ENCODE measurements around the gene APOL1. TPM values are rescaled to one million over a fixed set of nuclear protein-coding genes. Genes with fewer than 3 reads are reported as not detected.
"Not testable (repeated sequence)": the region's sequence is repeated elsewhere in the genome, so short reads cannot be mapped to it uniquely, and the experiment has no call there.

APOL1 gene
- total RNA-seq, 6 experiments from 2014 or later = 0.55 to 6.2 (median 4.9) TPM

GRCh38 chr22:36244522-36245391 lies 8.2 kb upstream of the APOL1 start:
- Mint-ChIP-seq H3K27me3 (ENCODE audit: insufficient read depth) (peaks cover 2% of the 10 kb centered on the region), H3K4me1 (ENCODE audit: low read depth) (peaks cover 18% of the 10 kb centered on the region), H3K4me3 (no peak overlapping the region), H3K27ac (no peak overlapping the region), H3K36me3 (ENCODE audit: low read depth) (no peaks in the 10 kb centered on the region; the same call in none of the 2 replicates), H3K9me3 (no peaks in the 10 kb centered on the region)
- no peak for DNase-seq
- TF ChIP-seq CTCF (IDR thresholded peaks at IDR 0.05) = no peak

GRCh38 chr22:36245805-36246356 lies 7.1 kb upstream of the APOL1 start:
- Mint-ChIP-seq H3K27ac (no peak overlapping the region), H3K4me1 (ENCODE audit: low read depth) (peaks cover 16% of the 10 kb centered on the region), H3K27me3 (ENCODE audit: insufficient read depth) (peaks cover 5% of the 10 kb centered on the region), H3K9me3 (no peaks in the 10 kb centered on the region), H3K4me3 (no peak overlapping the region), H3K36me3 (ENCODE audit: low read depth) (peaks cover 4% of the 10 kb centered on the region)
- no peak for DNase-seq
- no peak for TF ChIP-seq CTCF (IDR thresholded peaks at IDR 0.05)

- peaks cover 7% of the 10 kb centered on the region for H3K27me3 Mint-ChIP-seq (ENCODE audit: insufficient read depth)
- no peaks in the 10 kb centered on the region for H3K9me3 Mint-ChIP-seq
- no peak overlapping the region for H3K27ac Mint-ChIP-seq
- DNase-seq = no peak
- no peak overlapping the region for H3K4me3 Mint-ChIP-seq
- peaks cover 16% of the 10 kb centered on the region for H3K4me1 Mint-ChIP-seq (ENCODE audit: low read depth)
- no peak for TF ChIP-seq CTCF (IDR thresholded peaks at IDR 0.05)
- H3K36me3 Mint-ChIP-seq (ENCODE audit: low read depth) = peaks cover 4% of the 10 kb centered on the region
Observed at GRCh38 chr22:36246718-36247117, 6.2 kb upstream of the APOL1 start.

- no peak overlapping the region for H3K27ac Mint-ChIP-seq
- no peak overlapping the region for H3K4me3 Mint-ChIP-seq
Observed at GRCh38 chr22:36247955-36248354, 5.0 kb upstream of the APOL1 start.

GRCh38 chr22:36249160-36249559 lies 3.8 kb upstream of the APOL1 start:
- Mint-ChIP-seq H3K4me3 (no peak overlapping the region), H3K36me3 (ENCODE audit: low read depth) (peaks cover 4% of the 10 kb centered on the region), H3K27me3 (ENCODE audit: insufficient read depth) (peaks cover 7% of the 10 kb centered on the region), H3K4me1 (ENCODE audit: low read depth) (peaks cover 33% of the 10 kb centered on the region), H3K9me3 (no peaks in the 10 kb centered on the region), H3K27ac (no peak overlapping the region)
- no peak for TF ChIP-seq CTCF (IDR thresholded peaks at IDR 0.05)
- no peak for DNase-seq

More at GRCh38 chr22:36247955-36248354, 5.0 kb upstream of the APOL1 start:
- TF ChIP-seq CTCF (IDR thresholded peaks at IDR 0.05) = no peak
- Mint-ChIP-seq H3K4me1 (ENCODE audit: low read depth) (peaks cover 21% of the 10 kb centered on the region), H3K27me3 (ENCODE audit: insufficient read depth) (peaks cover 7% of the 10 kb centered on the region), H3K36me3 (ENCODE audit: low read depth) (peaks cover 4% of the 10 kb centered on the region), H3K9me3 (no peaks in the 10 kb centered on the region)
- no peak for DNase-seq

GRCh38 chr22:36250292-36250960 lies 2.5 kb upstream of the APOL1 start:
- H3K9me3 Mint-ChIP-seq; H3K36me3 Mint-ChIP-seq (ENCODE audit: low read depth); H3K27ac Mint-ChIP-seq; H3K4me3 Mint-ChIP-seq; DNase-seq; H3K27me3 Mint-ChIP-seq (ENCODE audit: insufficient read depth): not testable (repeated sequence)
- H3K4me1 Mint-ChIP-seq (ENCODE audit: low read depth) = peaks cover 24% of the 10 kb centered on the region

GRCh38 chr22:36251979-36252608 lies 839 bp upstream of the APOL1 start:
- not testable (repeated sequence) for H3K36me3 Mint-ChIP-seq (ENCODE audit: low read depth); H3K27me3 Mint-ChIP-seq (ENCODE audit: insufficient read depth); DNase-seq; H3K27ac Mint-ChIP-seq; H3K9me3 Mint-ChIP-seq
- H3K4me3 Mint-ChIP-seq = peak overlapping the region; percentile 83; the same call in 1 of the 2 replicates
- H3K4me1 Mint-ChIP-seq (ENCODE audit: low read depth) = peaks cover 34% of the 10 kb centered on the region
